HepG2 (cell line): Measurements from ENCODE around the gene MICAL3.

Experiments
- BRF2 ChIP-seq: sonication (generic); formaldehyde crosslinking; IDR thresholded peaks from 2 replicates; pipeline ENCODE4 v1.8.1; 2022; ENCODE audit warnings: mild to moderate bottlenecking, missing genetic modification reagents
- CBX1 ChIP-seq: IDR thresholded peaks from one replicate; pipeline ENCODE4 v1.6.1; 2016; ENCODE audit warnings: antibody characterized with exemption, low read depth
- CTCF ChIP-seq: sonication (generic); formaldehyde crosslinking; IDR thresholded peaks from 2 replicates; pipeline ENCODE4 v1.5.0; 2020; ENCODE audit warnings: mild to moderate bottlenecking, missing genetic modification reagents, moderate library complexity
- EED ChIP-seq: sonication (generic); formaldehyde crosslinking; IDR thresholded peaks from 2 replicates; pipeline ENCODE4 v1.5.0; 2020; ENCODE audit warnings: mild to moderate bottlenecking, missing genetic modification reagents
- FOXA3 ChIP-seq: IDR thresholded peaks from 2 replicates; pipeline ENCODE4 v1.6.1; 2016; ENCODE audit warnings: missing genetic modification reagents, missing compliant biosample characterization
- GPBP1L1 ChIP-seq: sonication (generic); formaldehyde crosslinking; IDR thresholded peaks from 2 replicates; pipeline ENCODE4 v1.5.0; 2020; ENCODE audit warnings: mild to moderate bottlenecking, missing genetic modification reagents
- MAX ChIP-seq: IDR thresholded peaks from 2 replicates; pipeline ENCODE4 v1.6.1; 2012; ENCODE audit warnings: inconsistent platforms
- NFIC ChIP-seq: IDR thresholded peaks from 2 replicates; pipeline ENCODE4 v1.6.1; 2012; ENCODE audit warnings: mild to moderate bottlenecking, low read length, inconsistent platforms
- RBM39 ChIP-seq: fragments of 200-400 bp; formaldehyde crosslinking; IDR thresholded peaks from one replicate; pipeline ENCODE4 v1.6.1; 2018; ENCODE audit warnings: antibody characterized with exemption, mild to moderate bottlenecking, low read depth, low read length; ENCODE audit not compliant: poor library complexity, severe bottlenecking
- TAF15 ChIP-seq: fragments of 200-400 bp; formaldehyde crosslinking; IDR thresholded peaks from one replicate; pipeline ENCODE4 v1.6.1; 2018; ENCODE audit warnings: mild to moderate bottlenecking, low read depth, low read length; ENCODE audit not compliant: poor library complexity, severe bottlenecking
- TCF12 ChIP-seq, 2 experiments: fragments of 450-650 bp in 1 of 2; sonication (generic) in 1 of 2; formaldehyde crosslinking in 1 of 2; IDR thresholded peaks; 2 replicates each; pipeline versions ENCODE4 v1.6.1 to v1.8.0; 2017 to 2022; ENCODE audit warnings: antibody characterized with exemption in 1 of 2, mild to moderate bottlenecking in 1 of 2, missing genetic modification reagents in 1 of 2, moderate library complexity in 1 of 2
- ZBTB7A ChIP-seq: sonication (generic); formaldehyde crosslinking; IDR thresholded peaks from 2 replicates; pipeline ENCODE4 v1.8.0; 2022; ENCODE audit warnings: mild to moderate bottlenecking, missing genetic modification reagents
- ZNF766 ChIP-seq: sonication (generic); formaldehyde crosslinking; IDR thresholded peaks from 2 replicates; pipeline ENCODE4 v1.5.0; 2020; ENCODE audit warnings: missing genetic modification reagents, borderline replicate concordance

- TF ChIP-seq MAX (no peak), CTCF (CRISPR knock-in tag) (no peak), RBM39 (no peak), CBX1 (no peak), FOXA3 (CRISPR knock-in tag) (no peak), EED (no peak), GPBP1L1 (CRISPR knock-in tag) (no peak), TCF12 (IDR thresholded peaks at IDR 0.05) (no peak), TCF12 (CRISPR knock-in tag; IDR thresholded peaks at IDR 0.05) (no peak), ZBTB7A (CRISPR knock-in tag) (no peak), BRF2 (CRISPR knock-in tag) (no peak), ZNF766 (no peak), TAF15 (no peak), NFIC (no peak)
These were observed 32.6 kb upstream of the MICAL3 start for GRCh38 chr22:18056807-18057474.
